LNCAP (cell line): ENCODE data around the gene SLC18B1.
A peak's percentile ranks its signal among the peaks of the same experiment; 100 is the strongest.

Experiments used
- CTCF ChIP-seq: fragments of 450-650 bp; IDR thresholded peaks from 2 replicates; pipeline ENCODE4 v1.5.1; 2017; ENCODE audit warnings: mild to moderate bottlenecking

The SLC18B1 gene

GRCh38 chr6:132797951-132798868 lies at the start of gene SLC18B1:
TSS of gene SLC18B1 (minus strand) at chr6:132798637. CDS start at chr6:132798456, 181 bp downstream.
- no peak for TF ChIP-seq CTCF

- TF ChIP-seq CTCF: no peak
Observed at GRCh38 chr6:132843316-132844035, 45.0 kb upstream of the SLC18B1 start.

GRCh38 chr6:132841966-132842365 lies 43.5 kb upstream of the SLC18B1 start:
- no peak for TF ChIP-seq CTCF

- TF ChIP-seq CTCF: no peak
Observed at GRCh38 chr6:132832891-132833290, 34.5 kb upstream of the SLC18B1 start.

GRCh38 chr6:132830334-132830751 lies 31.9 kb upstream of the SLC18B1 start:
- peak; percentile 77 for TF ChIP-seq CTCF

GRCh38 chr6:132820629-132821381 lies 22.4 kb upstream of the SLC18B1 start:
- no peak for TF ChIP-seq CTCF
